T-helper 1 cell (primary cell): ENCODE data around the gene ZBTB4.

Experiments
- DNase-seq, 5 donors: peaks; one replicate each; pipeline ENCODE4 v3.0.0-alpha.2; 2012 to 2020

Gene ZBTB4

DNA sequence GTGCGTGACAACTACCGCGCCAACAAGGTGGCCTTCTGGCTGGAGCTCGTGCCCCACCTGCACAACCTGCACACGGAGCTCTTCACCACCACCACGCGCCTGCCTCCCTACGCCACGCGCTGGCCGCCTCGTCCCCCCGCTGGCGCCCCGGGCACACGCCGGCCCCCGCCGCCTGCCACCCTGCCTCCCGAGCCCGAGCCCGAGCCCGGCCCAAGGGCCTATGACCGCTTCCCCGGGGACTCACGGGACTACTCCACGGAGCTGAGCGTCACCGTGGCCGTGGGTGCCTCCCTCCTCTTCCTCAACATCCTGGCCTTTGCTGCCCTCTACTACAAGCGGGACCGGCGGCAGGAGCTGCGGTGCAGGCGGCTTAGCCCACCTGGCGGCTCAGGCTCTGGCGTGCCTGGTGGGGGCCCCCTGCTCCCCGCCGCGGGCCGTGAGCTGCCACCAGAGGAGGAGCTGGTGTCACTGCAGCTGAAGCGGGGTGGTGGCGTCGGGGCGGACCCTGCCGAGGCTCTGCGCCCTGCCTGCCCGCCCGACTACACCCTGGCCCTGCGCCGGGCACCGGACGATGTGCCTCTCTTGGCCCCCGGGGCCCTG is 62.3 kb downstream of the ZBTB4 start:
- no peak for DNase-seq

- no peak for DNase-seq
Observed at GRCh38 chr17:7416323-7416722, 63.1 kb downstream of the ZBTB4 start.

- no peak for DNase-seq
Observed at GRCh38 chr17:7415784-7416183, 63.6 kb downstream of the ZBTB4 start.

- DNase-seq = no peak
Observed at GRCh38 chr17:7414837-7415236, 64.6 kb downstream of the ZBTB4 start.

- DNase-seq = no peak
Observed at GRCh38 chr17:7413346-7413985, 66.0 kb downstream of the ZBTB4 start.

DNA sequence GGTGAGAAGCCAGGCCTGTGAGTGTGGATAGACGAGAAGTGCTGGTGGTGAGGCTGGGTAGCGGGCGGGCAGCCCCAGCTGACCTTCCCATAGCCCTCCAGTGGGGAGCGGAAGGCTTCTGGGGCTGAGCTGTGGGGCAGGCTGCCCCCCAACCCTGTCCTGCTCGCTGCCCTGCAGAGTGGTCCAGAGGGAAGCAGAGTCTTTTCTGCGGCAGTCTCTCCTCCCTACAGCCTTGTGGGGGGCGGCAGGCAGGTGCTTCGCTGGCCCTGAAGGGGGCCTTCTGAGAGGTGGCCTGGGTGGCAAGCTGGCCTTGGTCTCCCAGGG is 68.0 kb downstream of the ZBTB4 start:
- DNase-seq = no peak

DNA sequence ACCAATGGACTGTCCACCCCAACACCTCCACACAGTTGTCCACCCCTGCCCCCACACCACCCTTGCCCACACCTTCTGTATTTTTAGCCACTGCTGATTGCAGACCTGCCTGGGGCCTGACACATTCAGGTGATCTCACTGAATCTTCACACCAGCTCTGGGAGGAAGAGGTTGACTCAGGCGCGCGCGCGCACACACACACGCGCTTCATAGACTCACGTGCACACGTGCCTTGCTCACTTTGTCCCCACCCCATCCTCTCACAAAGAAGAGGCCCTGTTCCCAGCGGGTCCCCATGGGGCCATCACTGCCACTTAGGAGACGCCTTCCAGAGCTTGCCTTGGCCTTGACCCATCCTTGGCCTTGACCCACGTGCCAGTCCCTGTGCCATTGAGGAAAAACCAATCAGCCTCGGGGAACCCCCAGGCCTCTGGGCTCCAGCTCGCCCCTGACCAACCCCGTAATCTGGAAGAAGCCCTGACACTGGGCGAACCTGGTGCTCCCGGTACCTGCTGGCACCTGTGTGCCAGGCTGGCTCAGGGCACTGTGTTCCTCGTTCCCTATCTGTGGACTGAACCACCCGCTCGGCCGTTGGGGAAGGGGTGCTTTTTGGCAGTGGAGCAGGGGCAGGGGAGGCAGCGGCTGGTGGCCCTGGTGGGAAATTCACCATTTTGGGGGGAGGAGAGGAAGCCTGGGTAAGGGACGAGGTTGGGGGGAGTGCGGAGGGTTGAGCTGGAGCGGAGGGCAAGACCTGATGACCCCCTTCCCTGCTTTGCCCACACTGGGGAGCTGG is 68.6 kb downstream of the ZBTB4 start:
- DNase-seq = no peak

GRCh38 chr17:7409716-7410115 is 69.7 kb downstream of the ZBTB4 start:
- no peak for DNase-seq
